NCI-H524 (cell line): ENCODE results near the gene C3.

Source experiments
- DNase-seq, 2 experiments: peaks; one replicate each; lab custom pipeline; 2025; lab: John Stamatoyannopoulos, UW

Gene C3

GRCh38 chr19:6744381-6745301 lies 24.2 kb upstream of the C3 start:
- DNase-seq = no peak

GRCh38 chr19:6743714-6744380 lies 23.4 kb upstream of the C3 start:
- no peak for DNase-seq

GRCh38 chr19:6743066-6743465 lies 22.6 kb upstream of the C3 start:
- DNase-seq = no peak

- DNase-seq = peak in 1 of 2 experiments; percentile 52
Observed at GRCh38 chr19:6740589-6741343, 20.3 kb upstream of the C3 start.

GRCh38 chr19:6739883-6740588 lies 19.6 kb upstream of the C3 start:
- peak in 1 of 2 experiments; percentile 47 for DNase-seq

- peak; percentile 77 to 86 for DNase-seq
Observed at GRCh38 chr19:6739390-6739882, 19.0 kb upstream of the C3 start, which contains the start of gene TRIP10. TSS of gene TRIP10 (plus strand) at chr19:6739680. CDS start at chr19:6739762, 82 bp downstream.

DNA sequence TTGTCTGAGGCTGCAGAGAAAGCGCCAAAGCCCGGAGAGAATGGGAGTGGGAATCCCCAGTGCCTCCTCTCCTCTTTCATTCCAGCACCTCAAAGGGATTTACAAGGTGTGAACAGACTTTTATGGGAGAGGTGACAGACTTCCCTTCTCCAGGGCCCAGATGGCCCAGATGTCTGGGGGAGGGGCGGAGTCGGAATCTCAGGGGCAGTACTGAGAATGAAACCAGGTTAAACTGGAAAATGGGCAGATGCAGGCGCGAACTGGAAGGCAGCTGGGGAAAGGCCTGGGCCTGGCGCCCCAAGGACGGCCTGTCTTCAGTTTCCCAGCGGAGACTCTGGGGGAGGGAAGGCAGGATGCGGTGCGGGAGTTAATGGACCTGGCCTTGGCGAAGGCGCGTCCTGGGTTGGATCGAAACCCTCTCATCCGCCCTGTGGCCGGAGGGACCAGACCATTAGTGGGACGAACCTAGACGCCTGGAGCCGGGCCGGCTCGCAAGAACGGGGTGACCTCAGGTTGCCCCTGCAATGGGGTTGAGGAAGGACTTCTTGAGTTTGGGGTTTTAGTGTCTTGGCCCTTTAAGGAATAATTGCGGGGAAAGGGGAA lies 18.4 kb upstream of the C3 start:
- peak; percentile 93 to 97 for DNase-seq

GRCh38 chr19:6737873-6738786 lies 17.7 kb upstream of the C3 start:
- peak; percentile 93 to 97 for DNase-seq

- peak; percentile 100 for DNase-seq
Observed at GRCh38 chr19:6737284-6737872, 16.9 kb upstream of the C3 start, which contains the start of gene GPR108. TSS of gene GPR108 (minus strand) at chr19:6737580. CDS start at chr19:6737576, 4 bp downstream.

- no peak for DNase-seq
Observed at GRCh38 chr19:6736917-6737283, 16.4 kb upstream of the C3 start.

- DNase-seq = peak; percentile 28 to 64
Observed at GRCh38 chr19:6736169-6736916, 15.9 kb upstream of the C3 start.

DNA sequence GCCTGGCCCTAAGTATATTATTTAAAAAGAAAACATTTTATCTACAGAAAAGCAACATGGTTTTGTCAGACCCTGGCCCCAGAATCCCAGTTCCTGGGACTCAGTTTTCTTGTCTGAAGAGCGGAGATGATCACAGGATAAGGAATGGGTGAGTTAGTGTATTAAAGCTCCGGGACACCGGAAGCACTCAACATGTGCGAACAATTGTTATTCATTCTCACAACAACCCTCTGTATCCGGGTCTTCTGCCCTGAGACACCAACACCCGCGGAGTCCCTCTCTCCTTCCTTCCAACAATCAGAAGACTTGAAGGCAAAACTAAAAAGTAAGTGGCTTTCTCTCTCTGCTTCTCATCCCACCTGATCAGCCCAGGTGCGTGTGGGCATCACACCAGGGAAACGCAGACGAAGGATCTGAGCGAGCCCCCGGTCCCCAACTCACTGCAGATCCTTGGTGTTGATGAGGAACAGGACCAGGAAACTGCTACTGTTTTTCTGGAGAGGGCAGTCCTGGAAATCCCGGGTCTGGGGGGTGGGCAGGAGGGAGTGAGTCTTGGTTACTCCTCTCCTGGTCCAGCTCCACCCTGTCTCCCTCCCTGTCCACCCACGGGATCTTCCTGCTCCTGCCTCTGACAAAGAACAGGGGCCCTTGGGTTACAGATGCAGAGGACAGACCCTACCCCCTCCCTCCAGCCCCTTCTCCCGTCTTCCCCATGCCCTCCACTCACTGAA lies 14.9 kb upstream of the C3 start:
- DNase-seq = no peak

DNA sequence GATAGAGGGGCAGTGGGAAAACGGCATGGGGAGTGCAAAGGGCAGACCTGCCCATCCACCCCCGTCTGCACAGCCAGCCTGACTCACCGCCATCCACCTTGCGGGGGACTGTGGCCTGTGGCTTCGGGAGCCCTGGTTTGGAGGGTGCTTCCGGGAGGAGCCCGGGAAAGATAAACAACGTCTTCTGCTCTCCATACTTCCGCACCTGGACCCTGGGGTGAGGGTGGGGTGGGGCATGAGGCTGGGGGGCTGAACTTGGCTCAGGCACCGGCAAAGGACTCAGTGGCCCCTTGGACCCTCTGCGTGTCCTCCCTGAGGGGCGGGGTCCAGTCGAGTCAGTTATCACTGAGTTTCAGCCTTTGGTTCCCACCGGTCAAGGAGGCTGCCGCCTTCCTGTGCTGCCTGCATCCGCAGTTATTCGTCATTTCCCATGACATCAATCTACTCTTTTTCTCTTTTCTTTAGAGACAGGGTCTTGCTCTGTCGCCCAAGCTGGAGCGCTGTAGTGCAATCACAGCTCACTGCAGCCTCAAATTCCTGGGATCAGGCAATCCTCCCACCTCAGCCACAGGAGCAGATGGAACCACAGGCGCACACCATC lies 13.7 kb upstream of the C3 start:
- no peak for DNase-seq

DNA sequence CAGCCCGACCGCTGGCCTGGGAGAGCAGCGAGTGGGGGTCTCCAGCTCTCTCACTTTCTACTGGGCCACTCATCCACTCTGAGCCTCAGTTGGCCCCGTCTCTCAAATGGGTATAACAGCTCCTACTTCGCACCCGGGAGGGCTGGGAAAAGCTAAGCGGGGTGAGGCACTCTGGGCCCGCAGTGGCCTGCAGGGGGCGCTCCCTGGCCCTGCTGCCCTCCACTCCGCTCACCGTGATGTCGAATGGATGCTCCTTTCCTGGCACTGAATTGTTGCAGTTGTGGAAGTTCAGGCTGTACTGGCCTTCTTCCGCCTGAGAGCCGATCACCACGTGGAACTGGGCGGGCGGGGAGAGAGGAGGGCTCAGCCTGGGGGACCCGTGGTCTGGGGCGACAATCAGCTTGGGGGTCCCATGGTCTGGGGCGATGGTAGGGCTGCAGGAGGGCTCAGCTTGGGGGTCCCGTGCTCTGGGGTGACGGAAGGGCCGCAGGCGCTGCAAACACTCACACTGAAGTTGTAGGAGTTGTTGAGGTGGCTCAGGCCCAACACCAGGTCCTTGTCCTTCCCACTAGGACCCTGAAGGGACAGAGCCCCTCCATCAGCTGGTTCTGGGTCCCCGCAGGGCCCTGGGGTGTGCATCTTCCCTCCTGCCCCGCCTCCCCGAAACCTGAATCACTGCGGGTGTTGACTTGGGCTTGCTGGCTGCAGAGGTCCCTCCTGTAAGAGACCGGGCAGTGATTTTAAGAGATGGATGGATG lies 13.1 kb upstream of the C3 start:
- no peak for DNase-seq

- DNase-seq = no peak
Observed at GRCh38 chr19:6732803-6733337, 12.4 kb upstream of the C3 start.

- no peak for DNase-seq
Observed at GRCh38 chr19:6731822-6732221, 11.4 kb upstream of the C3 start.
